Suprapubic skin (tissue), 4 donors: ENCODE data around the gene RGS16. TPM values are rescaled to one million over a fixed set of nuclear protein-coding genes. Genes with fewer than 3 reads are reported as not detected.

Experiments used
- DNase-seq, 2 donors: peaks; one replicate each; pipeline ENCODE4 v3.0.0-alpha.2; 2019; ENCODE audit warnings: low spot score in 2 of 2
- H3K27ac ChIP-seq: fragments of 200-600 bp; sonication (generic); one replicate; pipeline ENCODE4 v1.5.1; 2019
- H3K27me3 ChIP-seq: fragments of 200-600 bp; sonication (generic); one replicate; pipeline ENCODE4 v1.5.1; 2019
- H3K36me3 ChIP-seq: fragments of 200-600 bp; sonication (generic); one replicate; pipeline ENCODE4 v1.5.1; 2019
- H3K4me1 ChIP-seq: fragments of 200-600 bp; sonication (generic); one replicate; pipeline ENCODE4 v1.5.1; 2019
- H3K4me3 ChIP-seq: fragments of 200-600 bp; sonication (generic); one replicate; pipeline ENCODE4 v1.5.1; 2019; ENCODE audit warnings: mild to moderate bottlenecking
- H3K9me3 ChIP-seq: fragments of 200-600 bp; sonication (generic); one replicate; pipeline ENCODE4 v1.5.1; 2019
- CTCF ChIP-seq, 2 donors: fragments of 200-600 bp in 1 of 2; fragments of 450-650 bp in 1 of 2; sonication (generic) in 1 of 2; IDR thresholded peaks; one replicate each; pipeline ENCODE4 v1.5.1; 2016 to 2019; ENCODE audit warnings: antibody characterized with exemption in 2 of 2, mild to moderate bottlenecking in 1 of 2, moderate library complexity in 1 of 2
- EP300 ChIP-seq: sonication (generic); formaldehyde crosslinking; IDR thresholded peaks from one replicate; pipeline ENCODE4 v1.6.1; 2017; ENCODE audit warnings: antibody characterized with exemption
- POLR2A ChIP-seq, 2 donors: fragments of 450-650 bp; IDR thresholded peaks; one replicate each; pipeline ENCODE4 v1.6.1; 2017; ENCODE audit warnings: antibody characterized with exemption in 2 of 2, mild to moderate bottlenecking in 2 of 2, moderate library complexity in 2 of 2
- POLR2AphosphoS5 ChIP-seq, 3 donors: sonication (generic); formaldehyde crosslinking; IDR thresholded peaks; one replicate each; pipeline ENCODE4 v1.6.1; 2017; ENCODE audit warnings: antibody characterized with exemption in 3 of 3
- WGBS: methylation state at CpG from one replicate; pipeline ENCODE4 v1.1.5; 2018; 5-methylcytosine and 5-hydroxymethylcytosine counted together
- total RNA-seq, 4 donors: library from RNA; depleted of rRNA; stranded (reverse); fragments of >200 nt; gene quantifications; one replicate each; pipeline ENCODE4 v1.1.0, GENCODE V29; 2016

RGS16 gene, protein sequence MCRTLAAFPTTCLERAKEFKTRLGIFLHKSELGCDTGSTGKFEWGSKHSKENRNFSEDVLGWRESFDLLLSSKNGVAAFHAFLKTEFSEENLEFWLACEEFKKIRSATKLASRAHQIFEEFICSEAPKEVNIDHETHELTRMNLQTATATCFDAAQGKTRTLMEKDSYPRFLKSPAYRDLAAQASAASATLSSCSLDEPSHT
- 1 to 10 TPM in 2 of 4 donors, under 1 TPM in 2; 0.40 to 3.6 (median 1.8) TPM for total RNA-seq

DNA sequence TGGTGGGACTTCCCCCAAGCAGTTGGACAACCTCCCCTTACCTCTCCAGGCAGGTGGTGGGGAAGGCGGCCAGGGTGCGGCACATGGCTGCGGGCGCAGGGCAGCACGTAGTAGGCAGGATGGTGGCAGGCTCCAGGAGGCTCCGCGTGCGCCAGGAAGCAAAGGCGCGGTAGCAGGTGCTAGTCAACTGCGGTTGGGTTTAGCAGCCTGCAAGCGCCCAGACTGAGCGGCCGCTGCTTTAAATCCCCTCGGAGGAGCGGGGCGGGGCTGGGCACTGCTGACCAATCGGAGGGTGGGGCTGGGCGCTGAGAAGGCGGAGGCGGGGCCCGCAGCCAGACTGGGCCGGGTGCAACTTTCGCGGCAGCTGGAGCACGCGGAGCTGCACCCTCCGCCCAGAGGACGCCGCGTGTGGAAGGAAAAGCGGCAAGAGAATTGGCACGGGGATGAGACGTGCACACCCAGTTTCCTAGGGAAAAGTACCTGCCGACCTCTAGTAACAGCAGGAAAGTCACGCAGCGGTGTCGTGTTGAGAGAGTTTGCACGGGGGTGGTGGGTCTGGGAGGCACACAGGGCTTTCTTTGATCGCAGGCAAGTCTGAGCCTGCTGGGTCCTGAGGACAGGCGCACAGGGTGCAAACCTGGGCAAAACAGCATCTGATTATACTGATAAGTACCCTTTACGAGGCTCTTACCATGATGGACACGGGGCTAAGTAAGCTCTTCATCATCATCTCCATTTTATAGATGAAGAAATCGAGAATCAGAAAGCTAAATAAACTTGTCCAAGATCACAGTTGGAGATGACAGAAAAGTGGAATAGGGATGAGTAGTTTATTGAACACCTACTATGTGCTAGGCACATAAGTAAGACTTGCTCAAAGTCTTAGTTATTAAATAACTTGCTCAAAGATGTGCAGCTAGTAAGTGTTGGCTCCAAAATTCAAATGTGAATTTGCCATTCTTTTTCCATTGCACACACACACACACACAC is at the start of gene RGS16:
TSS of gene RGS16 (minus strand) at position 215 of the 990 bp plus-strand sequence. CDS start at position 85, 130 bp downstream.
- 6% methylated on average over 26 of the region's 44 CpGs for WGBS
- peak within 1 kb of the TSS; percentile 47 for H3K4me3 ChIP-seq
- no peaks in the 10 kb centered on the region for H3K27me3 ChIP-seq
- peaks cover 38% of the 10 kb centered on the region for H3K4me1 ChIP-seq
- DNase-seq = peak; percentile 96
- TF ChIP-seq POLR2A (IDR thresholded peaks at IDR 0.05) (peak in 1 of 2 donors; percentile 63), EP300 (no peak)
- H3K9me3 ChIP-seq = no peaks in the 10 kb centered on the region
- H3K27ac ChIP-seq = peak within 1 kb of the TSS; percentile 39
- peaks cover 8% of the 10 kb centered on the region for H3K36me3 ChIP-seq

GRCh38 chr1:182653986-182654385 is 49.8 kb upstream of the RGS16 start:
- Histone ChIP-seq H3K27me3 (no peaks in the 10 kb centered on the region), H3K36me3 (no peaks in the 10 kb centered on the region), H3K9me3 (no peaks in the 10 kb centered on the region), H3K4me3 (no peak overlapping the region), H3K4me1 (no peaks in the 10 kb centered on the region), H3K27ac (no peak overlapping the region)
- WGBS = 93% methylated on average over 2 of the region's 2 CpGs
- DNase-seq = no peak
- TF ChIP-seq EP300 (no peak), POLR2AphosphoS5 (IDR thresholded peaks at IDR 0.05) (no peak), CTCF (IDR thresholded peaks at IDR 0.05) (no peak), POLR2A (IDR thresholded peaks at IDR 0.05) (no peak)

GRCh38 chr1:182652933-182653332 is 48.7 kb upstream of the RGS16 start:
- H3K36me3 ChIP-seq = no peaks in the 10 kb centered on the region
- no peaks in the 10 kb centered on the region for H3K4me1 ChIP-seq
- 93% methylated on average over 3 of the region's 3 CpGs for WGBS
- no peak for DNase-seq
- no peaks in the 10 kb centered on the region for H3K27me3 ChIP-seq
- no peak overlapping the region for H3K27ac ChIP-seq
- TF ChIP-seq POLR2AphosphoS5 (IDR thresholded peaks at IDR 0.05) (no peak), CTCF (IDR thresholded peaks at IDR 0.05) (no peak), EP300 (no peak), POLR2A (IDR thresholded peaks at IDR 0.05) (no peak)
- H3K4me3 ChIP-seq = no peak overlapping the region
- H3K9me3 ChIP-seq = no peaks in the 10 kb centered on the region

DNA sequence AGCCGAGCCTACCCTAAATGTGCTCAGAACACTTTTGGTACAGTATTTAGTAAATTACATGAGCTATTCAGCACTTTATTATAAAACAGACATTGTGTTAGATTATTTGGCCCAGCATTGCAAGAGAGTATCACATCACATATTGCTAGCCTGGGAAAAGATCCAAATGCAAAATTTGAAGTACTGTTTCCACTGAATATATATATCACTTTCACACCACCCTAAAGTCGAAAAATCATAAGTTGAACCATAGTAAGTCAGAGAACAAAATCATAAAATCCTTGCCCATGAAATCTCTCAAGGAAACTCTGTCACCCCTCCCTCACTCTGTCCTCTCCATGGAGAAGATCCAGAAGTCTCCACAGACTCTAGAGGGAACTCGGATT is 47.1 kb upstream of the RGS16 start:
- no peak for TF ChIP-seq POLR2AphosphoS5 (IDR thresholded peaks at IDR 0.05)
- no peak for TF ChIP-seq POLR2A (IDR thresholded peaks at IDR 0.05)
- no peak for TF ChIP-seq EP300
- TF ChIP-seq CTCF (IDR thresholded peaks at IDR 0.05) = no peak
- DNase-seq = no peak
- no peaks in the 10 kb centered on the region for H3K36me3 ChIP-seq
- no peak overlapping the region for H3K4me3 ChIP-seq
- no peaks in the 10 kb centered on the region for H3K9me3 ChIP-seq
- no peaks in the 10 kb centered on the region for H3K4me1 ChIP-seq
- 54% methylated on average over 3 of the region's 3 CpGs for WGBS
- H3K27me3 ChIP-seq = no peaks in the 10 kb centered on the region
- no peak overlapping the region for H3K27ac ChIP-seq

GRCh38 chr1:182650678-182651338 is 46.6 kb upstream of the RGS16 start:
- Histone ChIP-seq H3K4me1 (no peaks in the 10 kb centered on the region), H3K9me3 (no peaks in the 10 kb centered on the region), H3K4me3 (no peak overlapping the region), H3K27ac (no peak overlapping the region), H3K36me3 (no peaks in the 10 kb centered on the region), H3K27me3 (no peaks in the 10 kb centered on the region)
- no peak for DNase-seq
- TF ChIP-seq POLR2AphosphoS5 (IDR thresholded peaks at IDR 0.05) = no peak
- TF ChIP-seq EP300 = no peak
- no peak for TF ChIP-seq POLR2A (IDR thresholded peaks at IDR 0.05)
- TF ChIP-seq CTCF (IDR thresholded peaks at IDR 0.05) = no peak
- WGBS = 82% methylated on average over 6 of the region's 6 CpGs
